AG04449 (cell line): ENCODE results near the gene GABRA6.

Experiments used
- CTCF ChIA-PET: fragments of 350-600 bp; formaldehyde crosslinking; extraction: SDS; loops from one replicate; lab custom pipeline; 2021; ENCODE audit warnings: antibody characterized with exemption; lab: Yijun Ruan, JAX
- POLR2A ChIA-PET: fragments of 400-600, 350-600 bp; formaldehyde crosslinking; extraction: SDS; loops from one replicate; lab custom pipeline; 2020; ENCODE audit warnings: antibody characterized with exemption, inconsistent platforms; lab: Yijun Ruan, JAX
- DNase-seq: peaks from one replicate; pipeline ENCODE4 v3.0.0-alpha.2; 2010; ENCODE audit warnings: low read depth, low spot score
- H3K4me3 ChIP-seq: 2 replicates; pipeline ENCODE4 v1.5.1; 2011; ENCODE audit warnings: low read depth, mild to moderate bottlenecking, control low read depth, low read length
- TF ChIP-seq, protein P1 (sequence below): IDR thresholded peaks from one replicate; pipeline ENCODE4 v1.5.1; 2011; ENCODE audit warnings: mild to moderate bottlenecking, moderate library complexity, low read length, control low read depth, inconsistent platforms; ENCODE audit not compliant: insufficient read depth; ENCODE audit errors: missing control alignments

Gene GABRA6

DNA sequence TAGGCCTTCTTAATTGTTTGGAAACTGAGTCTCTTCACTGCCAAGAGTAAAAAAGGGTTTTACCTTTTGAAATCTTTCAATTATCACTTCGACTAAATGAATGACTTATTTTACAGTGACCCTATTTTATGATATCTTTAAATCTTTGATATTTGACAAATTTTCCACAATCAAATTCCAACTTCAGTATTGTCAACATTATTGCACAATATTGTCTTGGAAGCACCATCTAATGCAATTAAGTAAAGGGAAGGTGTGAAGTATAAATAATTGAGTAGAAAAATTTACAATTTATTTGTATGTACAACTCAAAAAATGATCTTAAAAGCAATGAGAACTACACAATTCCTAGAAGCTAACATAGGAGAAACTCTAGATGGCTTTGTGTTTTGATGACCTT, 49.2 kb downstream of the GABRA6 start:
- ChIA-PET CTCF (no interaction called here), POLR2A (no interaction called here)
- TF ChIP-seq, protein P1, sequence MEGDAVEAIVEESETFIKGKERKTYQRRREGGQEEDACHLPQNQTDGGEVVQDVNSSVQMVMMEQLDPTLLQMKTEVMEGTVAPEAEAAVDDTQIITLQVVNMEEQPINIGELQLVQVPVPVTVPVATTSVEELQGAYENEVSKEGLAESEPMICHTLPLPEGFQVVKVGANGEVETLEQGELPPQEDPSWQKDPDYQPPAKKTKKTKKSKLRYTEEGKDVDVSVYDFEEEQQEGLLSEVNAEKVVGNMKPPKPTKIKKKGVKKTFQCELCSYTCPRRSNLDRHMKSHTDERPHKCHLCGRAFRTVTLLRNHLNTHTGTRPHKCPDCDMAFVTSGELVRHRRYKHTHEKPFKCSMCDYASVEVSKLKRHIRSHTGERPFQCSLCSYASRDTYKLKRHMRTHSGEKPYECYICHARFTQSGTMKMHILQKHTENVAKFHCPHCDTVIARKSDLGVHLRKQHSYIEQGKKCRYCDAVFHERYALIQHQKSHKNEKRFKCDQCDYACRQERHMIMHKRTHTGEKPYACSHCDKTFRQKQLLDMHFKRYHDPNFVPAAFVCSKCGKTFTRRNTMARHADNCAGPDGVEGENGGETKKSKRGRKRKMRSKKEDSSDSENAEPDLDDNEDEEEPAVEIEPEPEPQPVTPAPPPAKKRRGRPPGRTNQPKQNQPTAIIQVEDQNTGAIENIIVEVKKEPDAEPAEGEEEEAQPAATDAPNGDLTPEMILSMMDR, result no peak
- H3K4me3 ChIP-seq, result no peak overlapping the region
- no peak for DNase-seq

DNA sequence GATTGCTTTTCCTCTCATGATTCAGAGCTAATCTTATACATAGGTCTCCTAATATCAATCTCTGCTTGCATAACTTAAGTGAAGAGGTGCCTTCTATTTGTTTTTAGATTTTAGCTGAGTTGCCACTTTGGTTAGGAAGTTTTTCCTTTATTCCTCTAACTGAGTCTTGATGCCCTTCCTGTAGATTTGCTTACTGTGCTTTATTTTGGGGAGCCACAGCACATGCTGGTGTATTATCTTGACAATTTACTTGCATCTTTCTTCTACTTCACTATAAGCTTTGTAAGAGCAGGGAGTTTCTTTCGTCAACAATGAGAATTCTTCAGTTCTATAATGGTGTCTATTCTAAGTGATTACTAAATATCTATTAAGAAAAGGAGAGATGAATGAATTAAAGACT, 54.9 kb downstream of the GABRA6 start:
- ChIA-PET POLR2A (no interaction called here), CTCF (no interaction called here)
- TF ChIP-seq, protein P1, result no peak
- no peak overlapping the region for H3K4me3 ChIP-seq
- no peak for DNase-seq

DNA sequence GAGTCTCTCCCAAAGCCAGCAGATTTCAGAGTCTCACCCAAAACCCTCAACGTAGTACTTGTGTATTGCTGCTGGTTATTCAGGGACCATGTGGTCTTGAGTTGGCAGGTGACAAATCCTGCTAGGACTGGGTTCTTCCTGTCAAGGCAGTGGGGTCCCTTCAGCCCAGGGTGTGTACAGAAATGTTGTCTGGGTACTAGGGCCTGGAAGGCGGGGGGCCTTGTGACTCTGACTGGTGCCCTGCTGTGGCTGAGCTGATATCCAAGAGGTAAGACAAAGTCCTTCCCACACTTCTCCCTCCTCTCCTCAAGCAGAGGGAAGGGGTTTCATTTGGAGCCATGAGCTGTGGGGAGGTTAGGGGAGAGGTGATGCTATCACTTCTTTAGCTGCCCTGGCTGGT, 58.8 kb downstream of the GABRA6 start:
- H3K4me3 ChIP-seq, result no peak overlapping the region
- CTCF ChIA-PET, result no interaction called here
- no peak for DNase-seq
- POLR2A ChIA-PET, result no interaction called here
- TF ChIP-seq, protein P1, result no peak

DNA sequence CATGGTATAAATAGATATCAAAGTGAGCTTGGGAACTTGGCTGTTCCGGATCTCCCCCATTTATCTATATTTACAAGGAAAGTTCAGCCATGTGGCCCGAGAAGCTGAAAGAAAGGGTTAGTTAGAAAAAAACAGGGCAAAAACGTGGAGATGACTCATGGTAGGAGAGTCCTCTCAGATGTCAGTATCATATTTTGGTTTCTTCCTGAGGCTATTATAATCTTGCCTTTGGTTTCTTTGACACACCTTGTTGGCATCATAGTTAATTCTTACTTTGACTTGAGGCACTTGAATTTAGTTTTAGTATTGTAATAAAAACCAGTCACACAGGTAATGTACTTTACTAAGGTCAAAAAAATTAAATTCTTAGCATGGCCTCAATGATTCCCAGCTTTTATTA, 59.9 kb downstream of the GABRA6 start:
- H3K4me3 ChIP-seq, result no peak overlapping the region
- TF ChIP-seq, protein P1, result no peak
- POLR2A ChIA-PET, result no interaction called here
- CTCF ChIA-PET, result no interaction called here
- DNase-seq, result no peak

DNA sequence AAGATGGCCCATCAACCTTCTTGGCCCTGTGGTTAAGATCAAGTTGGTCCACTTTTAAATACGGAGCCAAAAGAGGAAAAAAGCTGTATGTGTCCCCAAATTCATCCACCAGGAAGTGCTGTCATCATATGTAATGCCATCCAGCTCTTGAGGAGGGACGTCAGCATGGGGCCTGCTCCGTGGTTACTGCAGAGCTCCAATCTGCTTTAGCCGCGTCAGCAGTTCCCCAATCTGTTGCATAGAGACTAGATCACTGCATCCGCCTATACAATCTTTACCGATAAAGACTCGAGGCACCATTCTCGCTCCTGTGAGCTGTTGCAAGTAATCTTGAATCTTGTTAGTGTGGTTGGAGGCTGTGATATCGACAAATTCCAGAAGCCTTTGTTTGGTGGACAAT, 65.7 kb downstream of the GABRA6 start:
- ChIA-PET POLR2A (no interaction called here), CTCF (no interaction called here)
- TF ChIP-seq, protein P1, result no peak
- DNase-seq, result no peak
- no peak overlapping the region for H3K4me3 ChIP-seq
